SK-N-SH treated with all-trans-retinoic acid at 6 μM for 48 hours (cell line): ENCODE data around the gene MNX1.

Experiments
- ATAC-seq: fragments of 200-7000 bp; cut with Tn5 transposase; 3 replicates; pipeline ENCODE4 v1.9.1; 2020; ENCODE audit warnings: mild to moderate bottlenecking, moderate library complexity
- ARNTL ChIP-seq: fragments of 450-650 bp; formaldehyde crosslinking; IDR thresholded peaks from 2 replicates; pipeline ENCODE4 v1.5.0; 2020; ENCODE audit warnings: low read depth, mild to moderate bottlenecking, moderate library complexity, borderline replicate concordance
- BACH2 ChIP-seq: fragments of 250-450 bp; sonication (Bioruptor Pico); IDR thresholded peaks from 2 replicates; pipeline ENCODE4 v1.9.0; 2021; ENCODE audit warnings: mild to moderate bottlenecking, borderline replicate concordance
- CREB5 ChIP-seq: fragments of 250-450 bp; sonication (Bioruptor Pico); IDR thresholded peaks from 2 replicates; pipeline ENCODE4 v1.5.1; 2020; ENCODE audit warnings: low read depth, mild to moderate bottlenecking, moderate library complexity
- CSDC2 ChIP-seq: fragments of 250-450 bp; sonication (Bioruptor Pico); IDR thresholded peaks from 2 replicates; pipeline ENCODE4 v1.5.0; 2020; ENCODE audit warnings: mild to moderate bottlenecking, moderate library complexity
- CSRNP3 ChIP-seq: fragments of 250-450 bp; sonication (Bioruptor Pico); IDR thresholded peaks from 2 replicates; pipeline ENCODE4 v1.5.1; 2021; ENCODE audit warnings: mild to moderate bottlenecking, moderate library complexity
- ESRRG ChIP-seq: fragments of 250-450 bp; sonication (Bioruptor Pico); IDR thresholded peaks from 2 replicates; pipeline ENCODE4 v1.6.1; 2021; ENCODE audit warnings: mild to moderate bottlenecking
- GLIS3 ChIP-seq: fragments of 250-450 bp; sonication (Bioruptor Pico); IDR thresholded peaks from 2 replicates; pipeline ENCODE4 v1.5.0; 2020; ENCODE audit warnings: mild to moderate bottlenecking, moderate library complexity
- ISL1 ChIP-seq: fragments of 250-450 bp; sonication (Bioruptor Pico); IDR thresholded peaks from 2 replicates; pipeline ENCODE4 v2.1.2; 2022; ENCODE audit warnings: mild to moderate bottlenecking, moderate library complexity
- OSR1 ChIP-seq: fragments of 250-450 bp; sonication (Bioruptor Pico); IDR thresholded peaks from 2 replicates; pipeline ENCODE4 v1.8.0; 2022; ENCODE audit warnings: moderate library complexity, mild to moderate bottlenecking, inconsistent platforms
- PATZ1 ChIP-seq: fragments of 250-450 bp; sonication (Bioruptor Pico); IDR thresholded peaks from 2 replicates; pipeline ENCODE4 v1.8.0; 2020; ENCODE audit warnings: mild to moderate bottlenecking, moderate library complexity, borderline replicate concordance
- PPARA ChIP-seq: fragments of 250-450 bp; sonication (Bioruptor Pico); IDR thresholded peaks from 2 replicates; pipeline ENCODE4 v1.5.0; 2020; ENCODE audit warnings: mild to moderate bottlenecking, borderline replicate concordance
- RARB ChIP-seq: fragments of 250-450 bp; sonication (Bioruptor Pico); IDR thresholded peaks from 2 replicates; pipeline ENCODE4 v1.8.0; 2021; ENCODE audit warnings: mild to moderate bottlenecking, moderate library complexity
- SNAI2 ChIP-seq: fragments of 250-450 bp; sonication (Bioruptor Pico); IDR thresholded peaks from 2 replicates; pipeline ENCODE4 v1.5.0; 2020; ENCODE audit warnings: mild to moderate bottlenecking, moderate library complexity
- TCF4 ChIP-seq: fragments of 250-450 bp; sonication (Bioruptor Pico); IDR thresholded peaks from 2 replicates; pipeline ENCODE4 v1.8.0; 2021; ENCODE audit warnings: mild to moderate bottlenecking, moderate library complexity, borderline replicate concordance
- TOX ChIP-seq: fragments of 250-450 bp; sonication (Bioruptor Pico); IDR thresholded peaks from 2 replicates; pipeline ENCODE4 v1.8.0; 2021; ENCODE audit warnings: mild to moderate bottlenecking, moderate library complexity, borderline replicate concordance
- TSHZ2 ChIP-seq: fragments of 250-450 bp; sonication (Bioruptor Pico); IDR thresholded peaks from 2 replicates; pipeline ENCODE4 v1.5.0; 2020; ENCODE audit warnings: mild to moderate bottlenecking, moderate library complexity
- ZC3H10 ChIP-seq: fragments of 250-450 bp; sonication (Bioruptor Pico); IDR thresholded peaks from 2 replicates; pipeline ENCODE4 v1.5.1; 2021; ENCODE audit warnings: mild to moderate bottlenecking, moderate library complexity
- ZFP3 ChIP-seq: fragments of 250-450 bp; sonication (Bioruptor Pico); IDR thresholded peaks from 2 replicates; pipeline ENCODE4 v1.5.0; 2020; ENCODE audit warnings: mild to moderate bottlenecking, moderate library complexity
- ZFP30 ChIP-seq: fragments of 450-650 bp; formaldehyde crosslinking; IDR thresholded peaks from 2 replicates; pipeline ENCODE4 v1.5.0; 2022; ENCODE audit warnings: mild to moderate bottlenecking, moderate library complexity
- ZNF565 ChIP-seq: fragments of 450-650 bp; formaldehyde crosslinking; conservative IDR thresholded peaks from 2 replicates; pipeline ENCODE4 v1.5.0; 2020; ENCODE audit warnings: low read depth, mild to moderate bottlenecking, moderate library complexity
- ZNF70 ChIP-seq: fragments of 450-650 bp; formaldehyde crosslinking; IDR thresholded peaks from 2 replicates; pipeline ENCODE4 v1.5.0; 2020; ENCODE audit warnings: mild to moderate bottlenecking, moderate library complexity
- ZNF8 ChIP-seq: fragments of 450-650 bp; formaldehyde crosslinking; IDR thresholded peaks from 2 replicates; pipeline ENCODE4 v1.5.0; 2020; ENCODE audit warnings: mild to moderate bottlenecking, moderate library complexity

Gene MNX1

GRCh38 chr7:156984174-156984891, 26.1 kb downstream of the MNX1 start:
- no peak for TF ChIP-seq ARNTL (CRISPR knock-in tag)
- no peak for TF ChIP-seq ZNF70 (CRISPR knock-in tag)
- no peak for TF ChIP-seq PATZ1 (CRISPR knock-in tag)
- TF ChIP-seq CSRNP3: no peak
- no peak for TF ChIP-seq RARB (CRISPR knock-in tag)
- TF ChIP-seq PPARA (CRISPR knock-in tag): no peak
- TF ChIP-seq ZNF8 (CRISPR knock-in tag): no peak
- no peak for TF ChIP-seq ZNF565
- ATAC-seq: peak; percentile 34; the same call in 1 of the 3 replicates

GRCh38 chr7:156979711-156980110, 30.8 kb downstream of the MNX1 start:
- no peak for ATAC-seq
- TF ChIP-seq TCF4 (CRISPR knock-in tag): no peak
- TF ChIP-seq TSHZ2 (CRISPR knock-in tag): no peak
- TF ChIP-seq ZNF70 (CRISPR knock-in tag): no peak
- no peak for TF ChIP-seq ZC3H10 (CRISPR knock-in tag)
- no peak for TF ChIP-seq OSR1 (CRISPR knock-in tag)
- TF ChIP-seq CREB5: no peak
- no peak for TF ChIP-seq SNAI2
- TF ChIP-seq ZFP3: no peak
- TF ChIP-seq ARNTL (CRISPR knock-in tag): no peak
- TF ChIP-seq CSDC2 (CRISPR knock-in tag): no peak
- TF ChIP-seq TOX (CRISPR knock-in tag): no peak
- TF ChIP-seq ESRRG: no peak
- TF ChIP-seq ZFP30 (CRISPR knock-in tag): no peak
- TF ChIP-seq BACH2 (CRISPR knock-in tag): no peak

GRCh38 chr7:156979007-156979606, 31.4 kb downstream of the MNX1 start:
- no peak for ATAC-seq
- TF ChIP-seq GLIS3 (CRISPR knock-in tag): no peak
- no peak for TF ChIP-seq SNAI2
- no peak for TF ChIP-seq ZC3H10 (CRISPR knock-in tag)
- no peak for TF ChIP-seq RARB (CRISPR knock-in tag)
- no peak for TF ChIP-seq ISL1 (CRISPR knock-in tag)
- no peak for TF ChIP-seq TSHZ2 (CRISPR knock-in tag)
- TF ChIP-seq ZFP30 (CRISPR knock-in tag): no peak
- no peak for TF ChIP-seq OSR1 (CRISPR knock-in tag)
